ENCODE measurements around the gene COQ10A. TPM values are rescaled to one million over a fixed set of nuclear protein-coding genes. Genes with fewer than 3 reads are reported as not detected.
A peak's percentile ranks its signal among the peaks of the same experiment; 100 is the strongest.

COQ10A gene
- total RNA-seq, 3 donors from 2014 or later (not counting 1 experiment from before 2014, with no cell fraction given) = 27.2 to 37.9 (median 30.2) TPM

DNA sequence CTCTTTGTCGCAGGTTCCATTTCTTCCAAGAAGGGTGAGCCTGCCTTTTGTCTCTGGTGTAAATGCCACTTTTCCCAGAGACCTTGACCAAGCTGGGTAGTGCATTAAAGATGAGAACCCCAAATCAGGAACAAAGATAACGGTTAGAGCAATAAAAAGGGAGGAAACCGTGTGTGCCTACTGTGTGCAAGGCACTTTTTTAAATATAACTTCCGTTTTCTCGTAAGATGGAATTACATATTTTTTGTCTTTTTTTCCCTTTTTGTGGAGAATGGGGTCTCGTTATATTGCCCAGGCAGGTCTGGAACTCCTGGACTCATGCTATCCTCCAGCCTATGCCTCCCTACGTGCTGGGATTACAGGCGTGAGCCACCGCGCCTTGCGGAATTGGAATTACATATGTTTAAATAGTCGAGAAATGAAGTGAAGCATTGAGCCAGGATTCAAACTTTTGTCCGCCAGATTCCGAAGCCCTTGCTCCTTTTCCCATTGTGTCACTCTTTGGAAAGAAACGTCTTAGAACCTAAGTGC, 43.1 kb upstream of the COQ10A start:
- Mint-ChIP-seq H3K9me3 (no peaks in the 10 kb centered on the region), H3K27me3 (ENCODE audit: low read depth in 2 of 2) (no peaks in the 10 kb centered on the region), H3K4me1 (peaks cover 48 to 53% of the 10 kb centered on the region in 2 donors), H3K27ac (peak overlapping the region; percentile 100), H3K4me3 (peak overlapping the region; percentile 92), H3K36me3 (no peaks in the 10 kb centered on the region)
- TF ChIP-seq, protein P1, sequence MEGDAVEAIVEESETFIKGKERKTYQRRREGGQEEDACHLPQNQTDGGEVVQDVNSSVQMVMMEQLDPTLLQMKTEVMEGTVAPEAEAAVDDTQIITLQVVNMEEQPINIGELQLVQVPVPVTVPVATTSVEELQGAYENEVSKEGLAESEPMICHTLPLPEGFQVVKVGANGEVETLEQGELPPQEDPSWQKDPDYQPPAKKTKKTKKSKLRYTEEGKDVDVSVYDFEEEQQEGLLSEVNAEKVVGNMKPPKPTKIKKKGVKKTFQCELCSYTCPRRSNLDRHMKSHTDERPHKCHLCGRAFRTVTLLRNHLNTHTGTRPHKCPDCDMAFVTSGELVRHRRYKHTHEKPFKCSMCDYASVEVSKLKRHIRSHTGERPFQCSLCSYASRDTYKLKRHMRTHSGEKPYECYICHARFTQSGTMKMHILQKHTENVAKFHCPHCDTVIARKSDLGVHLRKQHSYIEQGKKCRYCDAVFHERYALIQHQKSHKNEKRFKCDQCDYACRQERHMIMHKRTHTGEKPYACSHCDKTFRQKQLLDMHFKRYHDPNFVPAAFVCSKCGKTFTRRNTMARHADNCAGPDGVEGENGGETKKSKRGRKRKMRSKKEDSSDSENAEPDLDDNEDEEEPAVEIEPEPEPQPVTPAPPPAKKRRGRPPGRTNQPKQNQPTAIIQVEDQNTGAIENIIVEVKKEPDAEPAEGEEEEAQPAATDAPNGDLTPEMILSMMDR (IDR thresholded peaks at IDR 0.05) = no peak
- peak overlapping the region; percentile 56 for H3K4me3 ChIP-seq (ENCODE audit: low read length)
- peak in 1 of 2 donors; percentile 24 for DNase-seq
- no peak for ATAC-seq
- WGBS (ENCODE audit: insufficient coverage) = 46% methylated on average over 15 of the region's 15 CpGs
- H3K9me3 ChIP-seq (ENCODE audit: control insufficient read depth, insufficient read depth, low read length) = no peaks in the 10 kb centered on the region
- H3K27me3 ChIP-seq (ENCODE audit: control insufficient read depth, insufficient read depth, low read length) = no peaks in the 10 kb centered on the region
- H3K36me3 ChIP-seq (ENCODE audit: control insufficient read depth, insufficient read depth, low read length) = peaks cover 2% of the 10 kb centered on the region
- intact Hi-C loops (cut with micrococcal nuclease) = loop anchor here (5.0 to 10.0 kb wide), 3 partner anchors 34 to 251 kb away; partner anchors contain the start of genes ANKRD52, RAB5B and RPS26
- H3K4me1 ChIP-seq (ENCODE audit: control insufficient read depth, insufficient read depth, low read length) = peaks cover 47% of the 10 kb centered on the region
- peak overlapping the region; percentile 70 for H3K27ac ChIP-seq (ENCODE audit: low read length)

DNA sequence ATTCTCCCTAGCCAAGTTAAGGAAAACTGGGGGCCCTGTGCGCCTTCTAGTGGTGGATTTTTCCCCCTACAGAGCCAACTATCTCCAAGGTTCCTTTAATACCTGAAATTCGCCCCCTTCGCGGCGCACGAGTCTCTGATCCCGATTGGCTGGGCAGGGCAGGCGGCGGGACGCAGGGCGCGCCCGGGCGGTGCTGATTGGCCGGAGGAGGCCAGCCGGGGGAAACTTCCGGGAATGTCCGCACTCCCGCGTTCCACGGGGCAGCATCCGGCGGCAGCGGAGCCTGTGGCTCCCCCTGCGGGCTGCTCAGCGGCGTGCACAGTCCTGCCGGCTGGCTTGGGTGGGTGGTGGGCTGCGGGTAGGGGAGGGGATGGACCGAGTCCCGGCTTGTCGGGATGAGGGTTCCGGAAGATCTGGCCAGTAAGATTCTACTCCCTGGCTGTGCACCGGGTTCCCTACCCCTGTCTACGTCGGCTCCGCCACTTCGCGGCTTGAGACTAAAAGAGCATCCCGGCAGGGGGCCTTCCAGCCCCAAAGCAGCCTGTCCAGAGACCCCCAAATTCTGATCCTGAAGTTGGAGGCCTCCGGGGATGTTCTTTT, 42.5 kb upstream of the COQ10A start, which contains the start of gene NABP2:
Gene NABP2 (plus strand): TSS at position 241 of the 600 bp plus-strand sequence. CDS start 515 bp downstream, outside the sequence.
- Mint-ChIP-seq H3K4me3 (peak within 1 kb of the TSS; percentile 92), H3K27me3 (ENCODE audit: low read depth in 2 of 2) (no peaks in the 10 kb centered on the region), H3K9me3 (no peaks in the 10 kb centered on the region), H3K4me1 (peaks cover 48 to 53% of the 10 kb centered on the region in 2 donors), H3K36me3 (no peaks in the 10 kb centered on the region), H3K27ac (peak within 1 kb of the TSS; percentile 100)
- Histone ChIP-seq H3K36me3 (ENCODE audit: control insufficient read depth, insufficient read depth, low read length) (peaks cover 2% of the 10 kb centered on the region), H3K4me1 (ENCODE audit: control insufficient read depth, insufficient read depth, low read length) (peaks cover 47% of the 10 kb centered on the region), H3K9me3 (ENCODE audit: control insufficient read depth, insufficient read depth, low read length) (no peaks in the 10 kb centered on the region), H3K4me3 (ENCODE audit: low read length) (peak within 1 kb of the TSS; percentile 56), H3K27ac (ENCODE audit: low read length) (peak within 1 kb of the TSS; percentile 70), H3K27me3 (ENCODE audit: control insufficient read depth, insufficient read depth, low read length) (no peaks in the 10 kb centered on the region)
- 1% methylated on average over 41 of the region's 41 CpGs for WGBS (ENCODE audit: insufficient coverage)
- TF ChIP-seq, protein P1 (IDR thresholded peaks at IDR 0.05) = peak; percentile 91
- ATAC-seq (peak; percentile 70 to 86 (median 79)), DNase-seq (peak; percentile 85 to 96)
- intact Hi-C loops (cut with micrococcal nuclease) = loop anchor here (5.0 to 10.0 kb wide), 3 partner anchors 33 to 252 kb away; partner anchors contain the start of genes ANKRD52, RAB5B and RPS26

DNA sequence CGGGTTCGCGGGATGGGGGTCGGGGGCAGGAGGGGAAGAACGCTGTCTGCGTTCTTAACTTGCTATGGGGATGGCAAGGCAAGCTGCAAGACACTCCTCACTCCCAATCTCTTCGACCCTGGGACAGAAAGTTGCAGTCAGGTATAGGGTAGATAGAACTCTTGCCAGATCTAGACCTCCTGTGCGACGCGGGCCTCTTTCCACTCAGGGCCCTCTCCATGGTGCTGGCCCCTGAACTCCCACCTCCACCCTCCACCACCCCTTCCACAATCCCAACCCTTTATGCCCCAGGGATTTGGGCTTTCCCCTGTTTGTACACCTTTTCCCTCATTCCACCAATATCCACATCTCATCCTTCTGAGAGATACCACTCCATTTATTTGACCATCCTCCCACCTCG, 41.8 kb upstream of the COQ10A start:
- Mint-ChIP-seq H3K27ac (peak overlapping the region; percentile 100), H3K4me1 (peaks cover 48 to 53% of the 10 kb centered on the region in 2 donors), H3K4me3 (peak overlapping the region; percentile 92), H3K9me3 (no peaks in the 10 kb centered on the region), H3K27me3 (ENCODE audit: low read depth in 2 of 2) (no peaks in the 10 kb centered on the region), H3K36me3 (no peaks in the 10 kb centered on the region)
- 87% methylated on average over 10 of the region's 11 CpGs for WGBS (ENCODE audit: insufficient coverage)
- Histone ChIP-seq H3K27me3 (ENCODE audit: control insufficient read depth, insufficient read depth, low read length) (no peaks in the 10 kb centered on the region), H3K27ac (ENCODE audit: low read length) (peak overlapping the region; percentile 70), H3K36me3 (ENCODE audit: control insufficient read depth, insufficient read depth, low read length) (peaks cover 2% of the 10 kb centered on the region), H3K4me3 (ENCODE audit: low read length) (peak overlapping the region; percentile 56), H3K4me1 (ENCODE audit: control insufficient read depth, insufficient read depth, low read length) (peaks cover 46% of the 10 kb centered on the region), H3K9me3 (ENCODE audit: control insufficient read depth, insufficient read depth, low read length) (no peaks in the 10 kb centered on the region)
- peak in 1 of 2 donors; percentile 31 for DNase-seq
- intact Hi-C loops (cut with micrococcal nuclease) = loop anchor here (5.0 to 10.0 kb wide), 3 partner anchors 32 to 253 kb away; partner anchors contain the start of genes ANKRD52, RAB5B and RPS26
- TF ChIP-seq, protein P1 (IDR thresholded peaks at IDR 0.05) = no peak
- ATAC-seq = no peak
